Sigmoid colon (tissue), 7 donors: ENCODE measurements around the gene RCE1. TPM values are rescaled to one million over a fixed set of nuclear protein-coding genes. Genes with fewer than 3 reads are reported as not detected.
"Not testable (repeated sequence)": the region's sequence is repeated elsewhere in the genome, so short reads cannot be mapped to it uniquely, and the experiment has no call there.

Source experiments
- DNase-seq: peaks from one replicate; pipeline ENCODE4 v3.0.0-alpha.2; 2019
- H3K27ac ChIP-seq, 4 donors: fragments of 200-600 bp; sonication (generic); one replicate each; pipeline ENCODE4 v1.5.1; 2016 to 2019; ENCODE audit warnings: mild to moderate bottlenecking in 1 of 4
- H3K27me3 ChIP-seq, 3 donors: fragments of 200-600 bp; sonication (generic); one replicate each; pipeline ENCODE4 v1.5.1; 2019; ENCODE audit warnings: mild to moderate bottlenecking in 1 of 3
- H3K36me3 ChIP-seq, 4 donors: fragments of 200-600 bp; sonication (generic); one replicate each; pipeline ENCODE4 v1.5.1; 2016 to 2019
- H3K4me1 ChIP-seq, 4 donors: fragments of 200-600 bp; sonication (generic); one replicate each; pipeline ENCODE4 v1.5.1; 2017 to 2019
- H3K4me3 ChIP-seq, 4 donors: fragments of 200-600 bp; sonication (generic); one replicate each; pipeline ENCODE4 v1.5.1; 2017 to 2019; ENCODE audit warnings: mild to moderate bottlenecking in 2 of 4, moderate library complexity in 1 of 4
- H3K9me3 ChIP-seq, 4 donors: fragments of 200-600 bp in 3 of 4; sonication (generic) in 3 of 4; one replicate each; pipeline versions ENCODE4 v1.5.1 to v1.6.1; 2013 to 2019
- CTCF ChIP-seq, 4 experiments: fragments of 450-650 bp in 3 of 4; fragments of 200-600 bp in 1 of 4; IDR thresholded peaks; one replicate each; pipeline ENCODE4 v1.5.1; 2016 to 2019; ENCODE audit warnings: antibody characterized with exemption in 4 of 4, mild to moderate bottlenecking in 3 of 4, moderate library complexity in 2 of 4
- EP300 ChIP-seq, 4 donors: sonication (generic); formaldehyde crosslinking; IDR thresholded peaks; one replicate each; pipeline ENCODE4 v1.6.1; 2017; ENCODE audit warnings: antibody characterized with exemption in 4 of 4
- POLR2A ChIP-seq, 2 donors: fragments of 450-650 bp; IDR thresholded peaks; one replicate each; pipeline ENCODE4 v1.6.1; 2016; ENCODE audit warnings: antibody characterized with exemption in 2 of 2, mild to moderate bottlenecking in 2 of 2, moderate library complexity in 2 of 2
- POLR2AphosphoS5 ChIP-seq, 4 donors: sonication (generic); formaldehyde crosslinking; IDR thresholded peaks; one replicate each; pipeline ENCODE4 v1.6.1; 2017; ENCODE audit warnings: antibody characterized with exemption in 4 of 4
- WGBS, 2 donors: extraction: QIAGEN DNeasy Blood & Tissue Kit; methylation state at CpG; one replicate each; pipeline ENCODE4 v1.1.7; 2013; 5-methylcytosine and 5-hydroxymethylcytosine counted together
- intact Hi-C: fragments of 100-400 bp; cut with DNase I; formaldehyde crosslinking; loops from one replicate; pipeline ENCODE4 v1.15.1; 2023
- polyA plus RNA-seq, 3 donors: library from polyadenylated mRNA; stranded (reverse); fragments of 200-250 nt; gene quantifications; one replicate each; pipeline ENCODE4 v1.2.3, GENCODE V29; 2013
- total RNA-seq, 4 donors: library from RNA; depleted of rRNA; stranded (reverse); fragments of >200 nt; gene quantifications; one replicate each; pipeline ENCODE4 v1.1.0, GENCODE V29; 2016
- donor health status: healthy with polysubstance abuse.
- donor health status: Bipolar disorder and iron deficiency.
- donor health status: healthy.

Gene RCE1
- total and polyA plus RNA-seq, 7 donors: 6.1 to 23.0 (median 8.4) TPM

GRCh38 chr11:66823700-66824099 is 19.5 kb upstream of the RCE1 start:
- no peak for DNase-seq
- no peak overlapping the region for H3K4me3 ChIP-seq
- TF ChIP-seq POLR2A (IDR thresholded peaks at IDR 0.05) (no peak), EP300 (IDR thresholded peaks at IDR 0.05) (no peak), POLR2AphosphoS5 (IDR thresholded peaks at IDR 0.05) (no peak), CTCF (IDR thresholded peaks at IDR 0.05) (no peak)
- H3K9me3 ChIP-seq: no peaks in the 10 kb centered on the region
- 97 to 98% methylated on average over 4 of the region's 4 CpGs for WGBS, 2 donors
- H3K4me1 ChIP-seq: no peaks in the 10 kb centered on the region
- no peaks in the 10 kb centered on the region for H3K36me3 ChIP-seq
- intact Hi-C loops: no loop called here
- H3K27me3 ChIP-seq: no peaks in the 10 kb centered on the region
- no peak overlapping the region for H3K27ac ChIP-seq

GRCh38 chr11:66824573-66824972 is 18.7 kb upstream of the RCE1 start:
- H3K4me1 ChIP-seq, H3K4me3 ChIP-seq, H3K27me3 ChIP-seq, DNase-seq, H3K9me3 ChIP-seq, H3K36me3 ChIP-seq, H3K27ac ChIP-seq, intact Hi-C loops: not testable (repeated sequence)
- WGBS, 2 donors: 97% methylated on average over 3 of the region's 4 CpGs

- H3K4me3 ChIP-seq: no peak overlapping the region
- DNase-seq: no peak
- H3K4me1 ChIP-seq: no peaks in the 10 kb centered on the region
- H3K9me3 ChIP-seq: no peaks in the 10 kb centered on the region
- H3K27me3 ChIP-seq: no peaks in the 10 kb centered on the region
- intact Hi-C loops: loop anchor here (1.0 to 5.0 kb wide), 3 partner anchors 140 to 427 kb away; no protein-coding TSS in a partner anchor
- no peak for TF ChIP-seq POLR2AphosphoS5 (IDR thresholded peaks at IDR 0.05)
- TF ChIP-seq CTCF (IDR thresholded peaks at IDR 0.05): no peak
- TF ChIP-seq EP300 (IDR thresholded peaks at IDR 0.05): no peak
- no peak for TF ChIP-seq POLR2A (IDR thresholded peaks at IDR 0.05)
- no peak overlapping the region for H3K27ac ChIP-seq
- no peaks in the 10 kb centered on the region for H3K36me3 ChIP-seq
- WGBS, 2 donors: 52 to 65% methylated on average over 4 of the region's 4 CpGs
Observed at GRCh38 chr11:66834539-66834845, 8.7 kb upstream of the RCE1 start.

- WGBS, 2 donors: 86 to 87% methylated on average over 5 of the region's 5 CpGs
- H3K4me3 ChIP-seq: no peak overlapping the region
- intact Hi-C loops: loop anchor here (1.0 to 5.0 kb wide), 3 partner anchors 141 to 428 kb away; no protein-coding TSS in a partner anchor
- H3K4me1 ChIP-seq: no peaks in the 10 kb centered on the region
- DNase-seq: no peak
- H3K36me3 ChIP-seq: no peaks in the 10 kb centered on the region
- H3K9me3 ChIP-seq: no peaks in the 10 kb centered on the region
- no peaks in the 10 kb centered on the region for H3K27me3 ChIP-seq
- no peak for TF ChIP-seq EP300 (IDR thresholded peaks at IDR 0.05)
- TF ChIP-seq POLR2AphosphoS5 (IDR thresholded peaks at IDR 0.05): no peak
- no peak for TF ChIP-seq POLR2A (IDR thresholded peaks at IDR 0.05)
- TF ChIP-seq CTCF (IDR thresholded peaks at IDR 0.05): no peak
- H3K27ac ChIP-seq: no peak overlapping the region
Observed at GRCh38 chr11:66834943-66835342, 8.3 kb upstream of the RCE1 start.

GRCh38 chr11:66835768-66836405 is 7.4 kb upstream of the RCE1 start:
- intact Hi-C loops: loop anchor here (2.0 kb wide), 1 partner anchor 257 kb away; no protein-coding TSS in a partner anchor
- peaks cover 0 to 2% (median 0%) of the 10 kb centered on the region in 4 donors for H3K4me1 ChIP-seq
- no peak for DNase-seq
- H3K9me3 ChIP-seq: no peaks in the 10 kb centered on the region
- no peaks in the 10 kb centered on the region for H3K27me3 ChIP-seq
- 90% methylated on average over 12 of the region's 12 CpGs for WGBS, 2 donors
- H3K27ac ChIP-seq: no peak overlapping the region
- H3K4me3 ChIP-seq: no peak overlapping the region
- TF ChIP-seq POLR2AphosphoS5 (IDR thresholded peaks at IDR 0.05) (no peak), POLR2A (IDR thresholded peaks at IDR 0.05) (no peak), EP300 (IDR thresholded peaks at IDR 0.05) (no peak), CTCF (IDR thresholded peaks at IDR 0.05) (no peak)
- no peaks in the 10 kb centered on the region for H3K36me3 ChIP-seq
